Stimulated activated CD8-positive, alpha-beta memory T cell treated with anti-CD3 and anti-CD28 coated beads, Interleukin-15, amount 100 ng/mL, for 4 hours (primary cell): ENCODE results near the gene CYTH3.

ENCODE experiments used
- DNase-seq, 2 donors: peaks; one replicate each; pipeline ENCODE4 v3.0.0-alpha.2; 2020; ENCODE audit warnings: low read depth in 2 of 2

Gene CYTH3

DNA sequence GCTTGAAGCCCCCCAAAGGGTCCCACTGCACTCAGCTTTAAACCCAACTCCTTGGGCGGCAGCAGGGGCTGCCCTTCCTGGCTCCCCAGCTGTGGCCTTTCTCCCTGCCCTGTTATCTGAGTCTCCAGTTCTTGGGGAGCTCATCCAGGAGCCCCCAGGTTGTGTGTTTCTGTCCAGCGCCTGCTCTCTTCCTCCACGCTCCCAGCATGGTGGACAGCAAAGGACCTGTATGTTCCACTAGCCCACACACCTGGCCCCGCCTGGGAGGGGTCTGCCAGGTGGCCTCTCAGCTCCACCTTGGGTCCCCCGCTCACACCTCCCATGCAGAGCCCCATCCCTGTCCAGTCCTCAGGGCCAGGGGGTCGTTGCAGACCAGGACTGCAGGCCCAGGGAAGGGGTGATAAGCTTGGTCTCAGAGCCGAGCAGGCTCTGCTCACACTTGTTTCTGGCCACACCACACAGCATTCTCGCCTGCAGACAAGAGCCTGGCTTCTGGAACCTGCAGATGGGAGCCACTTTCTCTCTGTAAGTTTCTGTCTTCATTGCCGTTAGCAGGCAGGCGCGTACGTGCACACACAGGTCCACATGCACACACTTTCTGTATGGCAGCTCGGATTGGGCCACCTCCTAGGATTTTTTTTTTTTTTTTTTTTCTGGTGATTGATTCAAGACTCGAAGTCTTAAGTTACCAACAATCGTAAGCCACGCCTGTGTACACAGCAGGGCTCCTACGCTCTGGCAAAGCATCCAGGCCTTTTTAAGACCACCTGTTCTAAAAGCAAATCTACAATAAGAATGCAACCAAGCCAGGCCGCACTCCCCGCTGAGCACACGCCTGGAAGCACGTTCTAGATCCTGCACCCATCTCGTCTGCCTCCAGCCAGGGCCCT, 104.6 kb downstream of the CYTH3 start:
- DNase-seq: no peak

DNA sequence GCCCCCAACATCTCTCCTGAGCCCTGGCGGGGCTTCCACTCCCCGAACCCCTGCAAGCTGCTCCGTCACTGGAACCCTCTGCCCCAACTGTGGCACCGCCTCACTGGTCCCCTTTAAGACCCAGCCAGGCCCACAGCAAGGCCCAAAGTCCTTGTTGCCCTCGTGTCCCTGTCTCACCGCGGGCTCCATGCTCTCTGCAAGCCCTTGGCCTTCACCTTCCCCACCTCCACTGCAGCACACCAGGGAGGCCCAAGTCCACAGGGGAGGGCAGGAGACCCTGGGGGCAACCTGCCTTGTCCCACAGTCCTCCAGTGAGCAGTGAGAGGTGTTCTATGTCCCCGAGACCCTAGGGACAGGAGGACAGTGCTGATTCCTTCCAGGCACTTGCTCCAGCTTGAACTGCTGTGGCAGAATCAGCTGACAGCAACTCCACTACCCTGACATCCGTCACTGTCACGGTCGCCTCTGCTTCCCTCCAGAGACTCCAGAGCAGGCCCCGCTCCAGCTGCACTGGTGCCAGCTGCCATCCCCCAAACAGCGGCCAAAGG, 105.3 kb downstream of the CYTH3 start:
- no peak for DNase-seq

DNA sequence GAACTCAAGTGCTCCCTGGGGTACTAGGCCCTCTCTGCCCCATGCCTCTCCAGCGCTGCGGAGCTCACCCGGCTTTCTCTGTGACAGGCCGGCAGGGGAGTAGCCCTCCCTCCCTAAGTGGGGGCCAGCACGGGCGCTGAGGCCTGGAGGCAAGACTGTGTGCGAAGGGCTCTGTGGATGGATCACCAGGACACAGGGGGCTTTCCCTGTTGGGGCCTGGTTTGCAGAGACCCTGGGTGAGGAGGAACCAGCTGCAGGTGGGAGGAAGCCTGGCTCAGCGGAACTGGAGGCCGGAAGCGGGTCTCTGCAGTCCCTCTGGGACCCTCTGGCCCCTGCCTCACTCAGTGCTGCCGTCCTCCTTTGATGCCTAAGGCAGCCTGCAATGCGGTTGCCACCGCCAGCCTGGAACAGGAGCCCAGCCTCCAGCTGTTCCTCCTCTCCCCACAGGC, 106.0 kb downstream of the CYTH3 start:
- no peak for DNase-seq

DNA sequence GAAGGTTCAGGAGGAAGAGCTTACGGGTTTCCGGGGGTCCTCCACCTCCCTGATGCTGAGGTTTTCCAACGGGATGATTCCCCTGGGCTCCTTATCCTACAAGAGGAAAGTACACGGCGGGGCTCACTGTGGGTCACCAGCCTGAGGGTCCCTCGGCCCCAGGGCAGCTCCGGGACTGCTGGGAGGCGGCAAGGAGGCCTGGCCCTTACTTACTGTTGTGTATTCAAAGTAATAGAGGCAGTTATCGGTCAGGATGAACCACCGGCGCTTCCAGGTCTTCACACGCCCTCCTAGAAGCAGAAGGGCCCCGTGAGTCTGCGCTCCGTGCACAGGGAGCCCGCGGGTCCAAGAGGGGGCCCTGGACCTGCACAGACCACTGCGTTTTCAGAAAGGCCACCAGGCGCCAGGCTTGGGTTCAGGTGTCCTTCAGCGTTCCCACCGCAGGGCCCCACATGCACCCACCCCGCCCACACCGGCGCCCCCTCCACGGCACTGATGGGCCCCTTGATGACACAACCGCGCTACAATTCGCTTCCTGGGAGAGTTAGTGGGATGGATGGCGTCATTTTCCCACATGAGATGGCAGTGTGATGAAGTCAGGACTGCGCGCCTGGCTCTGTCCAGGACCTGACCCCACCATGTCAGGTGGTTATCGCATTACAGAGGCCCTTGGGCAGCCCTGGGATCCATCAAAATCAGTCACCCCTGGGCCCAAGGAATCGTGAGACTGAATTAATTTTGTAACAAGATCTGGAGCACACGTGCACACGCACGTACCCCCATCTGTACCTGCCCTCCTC, 106.7 kb downstream of the CYTH3 start:
- no peak for DNase-seq

DNA sequence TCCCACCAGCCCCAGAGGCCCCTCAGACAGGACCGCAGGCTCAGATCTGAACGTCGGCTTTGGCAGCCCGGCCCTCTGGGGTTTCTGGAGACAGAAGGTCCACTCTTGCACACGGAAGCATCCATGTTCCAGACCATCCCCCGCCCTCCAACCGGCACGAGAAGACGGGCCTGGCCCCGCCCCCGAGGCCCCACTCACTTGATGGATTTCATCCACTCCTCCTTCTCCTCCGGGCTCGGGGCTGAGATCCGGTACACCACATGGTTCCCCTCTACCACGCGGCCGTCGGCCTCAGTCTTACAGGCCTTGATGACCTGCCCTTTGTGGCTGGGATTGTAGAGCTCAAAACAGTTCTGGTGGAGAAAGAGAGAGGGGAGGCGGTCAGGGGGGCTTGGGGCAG, 107.3 kb downstream of the CYTH3 start:
- DNase-seq: no peak

DNA sequence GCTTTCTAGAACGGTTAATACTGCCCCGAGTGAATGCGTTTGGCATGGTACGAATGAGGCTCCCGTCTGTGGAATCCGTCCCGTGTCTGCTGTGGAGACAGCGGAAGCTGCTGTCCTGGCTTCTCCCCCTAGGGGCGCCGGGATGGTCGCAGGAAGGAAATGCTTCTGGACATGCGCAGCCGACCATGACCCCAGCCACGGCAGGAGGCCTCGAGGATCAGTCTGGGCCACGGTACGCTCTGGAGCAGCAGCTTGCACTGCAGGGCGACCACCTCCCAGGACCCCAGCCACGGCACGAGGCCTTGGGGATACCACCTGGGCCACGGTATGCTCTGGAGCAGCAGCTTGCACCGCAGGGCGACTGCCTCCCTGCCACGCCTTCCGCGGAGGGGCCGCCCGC, 107.9 kb downstream of the CYTH3 start:
- no peak for DNase-seq

DNA sequence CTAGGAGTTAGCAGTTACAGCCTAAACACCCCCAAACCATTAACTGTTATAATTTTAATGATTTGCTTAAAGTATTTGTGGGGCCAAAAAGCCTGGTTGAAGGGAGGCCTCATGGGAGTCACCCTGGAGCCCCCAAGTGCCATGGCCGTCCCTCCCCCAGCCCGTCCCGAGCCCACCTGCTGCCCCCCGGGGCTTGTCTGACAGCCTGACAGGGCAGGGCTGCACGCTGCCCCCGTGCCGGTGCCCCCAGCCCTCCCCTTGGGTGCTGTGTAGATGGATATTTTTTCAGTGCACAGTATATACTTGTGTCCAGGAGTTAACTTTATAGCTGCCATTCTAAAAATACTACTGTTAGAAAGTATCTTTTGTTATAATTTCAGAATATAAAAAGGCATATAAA, 108.4 kb downstream of the CYTH3 start:
- DNase-seq: no peak

DNA sequence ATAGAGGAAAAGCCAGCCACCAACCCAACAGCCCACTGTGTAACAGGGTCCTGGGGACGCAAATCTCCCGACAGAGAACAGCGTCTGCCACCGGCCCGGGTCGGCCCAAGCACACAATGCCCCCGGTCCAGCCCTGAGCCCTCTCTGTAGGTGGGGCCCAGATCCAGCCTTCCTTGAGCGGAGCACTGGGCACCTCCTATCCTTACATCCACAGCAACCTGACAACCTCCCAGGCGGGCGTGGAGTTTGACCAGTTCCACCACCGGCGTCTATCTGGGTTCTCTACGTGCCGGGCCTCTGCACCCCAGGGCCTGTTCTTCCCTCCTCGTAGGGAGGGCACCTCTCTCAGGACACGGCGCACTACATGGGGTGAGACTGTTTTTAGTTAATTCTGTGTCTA, 109.0 kb downstream of the CYTH3 start:
- no peak for DNase-seq

DNA sequence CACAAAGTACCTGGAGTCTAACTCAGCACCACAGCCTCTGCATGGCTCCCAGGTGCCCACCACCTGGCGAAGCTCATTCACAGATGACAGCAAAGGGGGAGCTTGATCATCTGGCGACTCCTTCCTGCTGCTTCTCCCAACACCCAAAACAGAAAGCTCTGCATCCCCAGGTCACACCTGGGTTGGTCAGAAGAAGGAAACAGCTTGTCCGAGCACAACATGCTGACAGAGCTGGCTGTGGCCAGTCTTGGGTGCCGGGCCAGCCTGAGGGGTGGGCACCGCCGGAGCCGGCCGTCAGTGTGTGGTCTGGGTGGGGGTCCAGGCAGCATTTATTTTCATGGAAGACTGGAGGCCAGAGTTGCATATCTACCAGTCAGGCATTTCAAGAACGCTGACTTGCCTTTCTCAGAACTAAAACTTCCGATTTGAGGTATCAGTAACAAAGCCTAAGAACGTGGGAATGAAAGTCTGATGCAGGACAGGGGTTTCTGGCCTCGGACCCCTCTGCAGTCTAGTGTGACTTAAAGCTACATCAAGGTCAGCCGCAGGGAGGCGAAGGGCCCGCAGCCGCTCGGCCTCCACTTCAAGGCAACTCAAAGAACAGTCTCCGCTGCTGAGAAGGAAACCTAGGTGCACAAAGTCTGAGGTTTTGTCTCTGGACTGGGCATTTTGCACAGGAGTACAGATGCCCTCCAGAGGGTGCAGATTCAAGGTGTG, 109.6 kb downstream of the CYTH3 start:
- no peak for DNase-seq

DNA sequence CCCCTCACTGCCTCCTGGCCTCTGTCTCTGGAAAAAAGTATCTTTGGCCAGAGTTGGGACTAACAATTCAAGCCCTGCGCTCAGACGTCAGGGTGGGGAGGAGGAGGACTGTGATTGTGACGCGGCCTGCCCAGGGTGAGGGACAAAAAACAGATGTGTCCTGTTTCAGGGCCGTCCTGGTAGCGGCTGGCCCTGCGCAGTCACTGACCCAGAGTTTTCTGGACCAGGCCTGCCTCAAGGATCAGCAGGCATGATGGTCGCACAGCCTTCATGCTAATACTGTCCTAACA, 110.1 kb downstream of the CYTH3 start:
- no peak for DNase-seq

DNA sequence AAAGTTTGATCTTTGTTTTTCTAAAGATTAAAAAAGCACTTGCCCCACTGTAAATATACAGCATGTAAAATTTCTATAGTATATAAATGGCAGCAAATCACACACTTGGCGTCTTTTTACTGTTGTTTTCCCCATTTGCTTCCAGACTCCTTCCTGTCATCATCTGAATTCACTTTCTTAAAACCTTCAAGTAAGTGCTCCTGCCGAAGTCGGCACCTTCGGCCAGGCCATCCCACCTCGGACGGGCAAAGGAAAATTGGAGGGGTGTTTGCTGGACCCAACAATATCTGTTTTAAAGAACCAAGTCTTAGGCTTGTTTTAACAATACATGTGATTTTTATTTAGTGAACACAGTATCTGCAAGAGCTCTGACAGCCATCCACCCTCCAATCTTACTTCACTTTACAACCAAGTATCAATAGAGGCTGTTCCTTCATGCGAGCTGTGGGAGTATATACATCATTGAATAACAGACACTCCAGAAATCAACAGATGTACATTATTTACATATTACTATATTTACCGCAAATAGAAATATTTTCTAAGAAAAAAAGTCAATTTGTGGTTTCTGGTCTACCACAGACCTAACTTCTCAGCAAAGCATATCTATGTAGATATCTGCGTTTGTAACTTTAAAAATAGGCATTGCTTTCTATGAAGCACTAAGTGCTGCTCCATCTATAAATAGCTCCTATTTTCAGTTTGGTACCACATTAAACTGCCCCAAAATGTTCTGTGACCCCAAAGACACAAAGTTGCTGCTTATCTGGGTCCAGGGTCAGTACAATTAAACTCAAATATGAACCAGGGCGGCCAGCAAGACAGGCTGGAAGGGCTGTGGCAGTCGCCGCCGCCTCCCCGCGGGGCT, 110.7 kb downstream of the CYTH3 start:
- DNase-seq: no peak

DNA sequence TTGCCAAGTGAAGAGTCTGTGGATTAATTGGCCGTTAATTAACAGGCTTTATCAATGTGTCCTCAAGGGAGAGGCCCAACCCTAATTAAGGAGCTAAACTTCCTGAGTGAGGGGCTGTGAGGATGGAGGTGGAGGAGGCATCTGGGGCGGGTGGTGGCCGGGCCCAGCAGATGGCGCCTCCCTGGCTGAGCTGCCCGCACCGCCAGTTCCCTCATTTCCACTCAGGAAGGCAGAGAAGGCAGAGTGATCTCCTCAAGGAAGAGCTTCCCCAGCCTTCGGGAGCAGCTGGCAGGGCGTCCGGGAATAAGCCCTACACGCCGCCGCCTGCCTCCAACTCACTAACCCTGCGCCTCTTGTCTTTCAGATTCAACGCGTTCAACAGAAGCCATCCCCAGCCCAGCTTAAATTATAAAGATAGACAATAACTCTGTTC, 112.2 kb downstream of the CYTH3 start:
- DNase-seq: no peak

DNA sequence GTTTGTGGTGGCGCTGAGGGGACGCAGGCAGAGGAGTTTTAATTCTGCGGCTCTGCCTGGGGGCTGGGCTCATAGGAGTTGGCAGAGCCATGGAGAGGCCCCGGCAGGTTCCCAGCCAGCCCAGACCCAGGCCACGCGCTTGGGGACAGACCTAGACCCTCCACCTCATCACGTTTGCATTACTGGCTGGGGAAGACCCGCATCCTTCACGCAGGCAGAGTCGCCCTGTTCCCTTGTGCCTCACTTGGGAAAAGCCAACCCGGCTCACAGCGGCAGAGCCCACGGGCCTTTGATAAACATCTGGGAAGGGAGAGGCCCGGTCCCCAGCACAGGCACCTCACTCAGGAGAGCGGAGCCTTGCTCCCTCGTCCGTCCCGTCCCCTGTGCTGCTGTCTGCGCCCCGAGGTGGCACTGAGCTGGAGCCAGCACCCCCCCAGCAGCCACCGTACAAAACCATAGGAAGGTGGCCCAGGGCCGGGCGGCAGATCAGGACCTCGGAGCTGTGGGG, 112.8 kb downstream of the CYTH3 start:
- DNase-seq: no peak

DNA sequence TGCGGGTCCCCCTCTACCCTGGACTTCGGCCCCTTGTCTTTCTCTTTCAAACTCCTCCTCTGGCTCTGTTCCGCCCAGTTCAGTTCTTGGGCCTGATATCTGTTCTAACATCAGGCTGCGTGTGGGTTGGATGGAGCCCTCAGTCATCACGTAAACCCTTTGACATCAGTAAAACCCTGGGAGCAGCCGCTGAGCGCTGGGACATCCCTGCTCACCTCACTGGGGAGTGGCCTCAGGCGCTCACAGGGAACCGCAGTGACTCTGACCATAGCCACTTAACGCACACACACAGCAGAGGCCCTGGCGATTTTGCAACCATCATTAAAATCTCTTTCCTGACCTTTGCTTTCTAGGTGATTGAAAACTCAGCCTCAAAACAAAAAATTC, 113.3 kb downstream of the CYTH3 start:
- no peak for DNase-seq

DNA sequence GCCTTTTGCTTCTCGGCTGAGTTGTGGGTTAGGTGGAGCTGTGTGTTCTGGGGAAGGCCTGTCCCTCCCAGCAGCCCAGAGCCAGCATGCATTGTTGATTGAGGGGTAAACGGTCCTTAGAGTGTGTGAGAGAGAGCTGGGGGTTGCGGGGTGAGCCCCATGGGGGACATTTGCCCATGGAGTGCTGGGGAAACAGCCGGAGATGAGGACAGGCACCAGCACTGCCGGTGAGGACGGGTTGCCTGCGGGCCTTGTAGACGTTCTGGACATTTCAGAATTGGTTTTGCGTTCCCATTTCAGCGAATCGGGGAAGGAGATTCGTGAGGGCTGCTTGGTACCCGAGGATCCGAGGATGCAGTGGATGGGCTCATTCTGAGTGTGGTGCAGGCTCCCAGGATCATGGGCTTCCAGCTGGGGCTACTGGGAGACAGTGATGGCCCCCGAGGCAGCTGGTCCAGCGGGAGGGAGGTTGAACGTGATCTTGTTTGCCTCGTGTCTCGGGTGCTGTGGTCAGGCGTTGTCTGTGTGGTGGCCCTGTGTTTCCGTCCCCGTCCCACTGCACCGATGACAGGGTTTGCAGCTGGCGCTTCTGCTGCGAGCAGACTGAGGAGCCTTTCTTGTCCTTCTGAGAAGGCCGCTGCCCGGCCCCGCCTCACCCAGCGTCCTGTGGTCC, 113.9 kb downstream of the CYTH3 start:
- no peak for DNase-seq

DNA sequence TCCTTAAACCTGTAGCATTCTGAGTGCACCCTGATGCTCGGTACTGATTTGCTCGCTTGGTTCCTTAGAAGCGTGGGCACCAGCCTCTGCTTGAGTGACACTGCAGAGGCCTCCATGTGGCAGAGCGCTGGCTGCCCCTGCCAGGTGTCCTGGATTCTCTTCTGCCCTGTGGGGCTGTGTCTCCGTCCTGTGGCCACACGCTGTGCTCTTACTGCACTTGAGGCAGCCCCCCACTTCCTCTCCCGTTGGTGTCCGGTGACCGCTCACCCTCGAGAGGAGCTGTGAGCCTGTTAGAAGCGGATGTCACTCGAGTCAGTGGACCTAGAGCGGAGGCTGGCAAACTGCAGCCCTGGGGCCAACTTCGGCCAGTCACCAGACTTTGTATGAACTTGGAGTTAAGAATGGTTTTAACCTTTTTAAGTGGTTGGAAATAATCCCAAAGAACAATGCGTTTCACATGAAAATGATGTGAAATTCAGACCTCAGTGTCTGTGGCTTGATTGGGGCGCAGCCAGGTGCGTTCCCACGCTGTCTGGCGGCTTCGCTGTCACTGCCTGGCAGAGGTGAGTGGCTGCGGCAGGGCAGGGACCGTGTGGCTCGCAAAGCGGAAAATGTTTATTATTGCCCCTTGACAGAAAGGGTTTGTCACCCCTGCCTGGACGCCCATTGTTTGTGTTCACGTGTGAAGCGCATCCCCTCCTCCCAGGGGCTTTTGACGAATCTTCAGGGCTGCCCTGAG, 114.6 kb downstream of the CYTH3 start:
- no peak for DNase-seq

DNA sequence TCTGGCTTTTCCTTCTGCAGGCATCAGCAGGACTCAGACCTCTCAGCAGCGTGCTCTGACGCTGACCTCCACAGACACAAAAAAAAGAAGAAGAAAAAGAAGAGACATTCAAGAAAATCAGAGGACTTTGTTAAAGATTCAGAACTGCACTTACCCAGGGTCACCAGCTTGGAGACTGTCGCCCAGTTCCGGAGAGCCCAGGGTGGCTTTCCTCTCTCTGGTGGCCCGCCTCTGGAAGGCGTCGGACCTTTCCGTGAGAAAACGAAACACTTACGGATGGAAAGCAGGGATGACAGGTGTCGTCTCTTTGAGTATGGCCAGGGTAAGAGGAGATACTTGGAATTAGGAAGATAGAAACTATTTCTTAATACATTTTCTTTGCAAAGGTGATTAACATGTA, 115.7 kb downstream of the CYTH3 start:
- no peak for DNase-seq

DNA sequence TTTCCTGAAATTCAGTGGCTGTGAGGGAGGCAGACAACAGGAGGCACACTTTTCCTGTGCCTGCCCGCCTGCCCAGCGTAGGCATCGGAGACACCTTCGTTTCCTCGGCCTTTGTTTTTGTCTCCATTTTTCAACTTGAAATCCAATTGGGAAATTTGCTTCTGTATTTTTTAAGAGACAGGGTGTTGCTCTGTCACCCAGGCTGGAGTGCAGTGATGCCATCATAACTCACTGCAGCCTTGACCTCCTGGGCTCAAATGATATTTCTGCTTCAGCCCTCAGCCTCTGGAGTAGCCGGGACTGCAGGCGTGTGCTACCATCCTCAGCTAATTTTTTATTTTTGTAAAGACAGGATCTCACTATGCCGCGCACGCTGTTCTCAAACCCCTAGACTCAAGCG, 116.8 kb downstream of the CYTH3 start:
- no peak for DNase-seq

DNA sequence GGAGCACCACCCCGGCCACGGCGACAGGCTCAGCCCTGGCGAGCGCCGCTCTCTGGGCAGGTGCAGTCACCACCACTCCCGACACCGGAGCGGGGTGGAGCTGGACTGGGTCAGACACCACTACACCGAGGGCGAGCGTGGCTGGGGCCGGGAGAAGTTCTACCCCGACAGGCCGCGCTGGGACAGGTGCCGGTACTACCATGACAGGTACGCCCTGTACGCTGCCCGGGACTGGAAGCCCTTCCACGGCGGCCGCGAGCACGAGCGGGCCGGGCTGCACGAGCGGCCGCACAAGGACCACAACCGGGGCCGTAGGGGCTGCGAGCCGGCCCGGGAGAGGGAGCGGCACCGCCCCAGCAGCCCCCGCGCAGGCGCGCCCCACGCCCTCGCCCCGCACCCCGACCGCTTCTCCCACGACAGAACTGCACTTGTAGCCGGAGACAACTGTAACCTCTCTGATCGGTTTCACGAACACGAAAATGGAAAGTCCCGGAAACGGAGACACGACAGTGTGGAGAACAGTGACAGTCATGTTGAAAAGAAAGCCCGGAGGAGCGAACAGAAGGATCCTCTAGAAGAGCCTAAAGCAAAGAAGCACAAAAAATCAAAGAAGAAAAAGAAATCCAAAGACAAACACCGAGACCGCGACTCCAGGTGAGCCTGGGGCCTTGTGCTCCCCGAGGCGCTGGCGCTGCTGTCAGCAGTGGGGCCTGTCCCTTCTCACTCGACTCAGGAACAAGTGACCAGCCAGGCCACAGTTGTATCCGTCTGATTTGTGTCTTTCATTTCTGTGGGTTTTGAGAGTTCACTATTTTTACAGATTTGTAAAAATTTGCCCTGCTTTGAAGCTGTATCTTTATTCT, 117.7 kb downstream of the CYTH3 start:
- no peak for DNase-seq
